Testis (tissue), 3 donors: ENCODE measurements around the gene MLKL. TPM values are rescaled to one million over a fixed set of nuclear protein-coding genes. Genes with fewer than 3 reads are reported as not detected.
"Not testable (repeated sequence)": the region's sequence is repeated elsewhere in the genome, so short reads cannot be mapped to it uniquely, and the experiment has no call there.

Source experiments
- DNase-seq: peaks from one replicate; pipeline ENCODE4 v3.0.0-alpha.2; 2019
- H3K27ac ChIP-seq, 2 donors: fragments of 200-600 bp; sonication (generic); one replicate each; pipeline ENCODE4 v1.5.1; 2019
- H3K27me3 ChIP-seq: fragments of 200-600 bp; sonication (generic); one replicate; pipeline ENCODE4 v1.5.1; 2019
- H3K36me3 ChIP-seq: fragments of 200-600 bp; sonication (generic); one replicate; pipeline ENCODE4 v1.5.1; 2017; ENCODE audit warnings: low read depth; ENCODE audit errors: missing control alignments
- H3K4me1 ChIP-seq: fragments of 200-600 bp; sonication (generic); one replicate; pipeline ENCODE4 v1.5.1; 2019
- H3K4me3 ChIP-seq, 2 donors: fragments of 200-600 bp; sonication (generic); one replicate each; pipeline ENCODE4 v1.5.1; 2017 to 2019
- H3K9me3 ChIP-seq: fragments of 200-600 bp; sonication (generic); one replicate; pipeline ENCODE4 v1.5.1; 2017
- CTCF ChIP-seq, 3 experiments: fragments of 450-650 bp in 2 of 3; fragments of 200-600 bp in 1 of 3; sonication (generic) in 1 of 3; IDR thresholded peaks; one replicate each; pipeline ENCODE4 v1.5.1; 2016 to 2019; ENCODE audit warnings: antibody characterized with exemption in 3 of 3, mild to moderate bottlenecking in 2 of 3, moderate library complexity in 1 of 3
- POLR2A ChIP-seq: fragments of 450-650 bp; IDR thresholded peaks from one replicate; pipeline ENCODE4 v1.6.1; 2017; ENCODE audit warnings: antibody characterized with exemption, mild to moderate bottlenecking, moderate library complexity
- WGBS, 2 donors: methylation state at CpG; one replicate each; pipeline ENCODE4 v1.1.5; 2018; 5-methylcytosine and 5-hydroxymethylcytosine counted together
- intact Hi-C: fragments of 100-400 bp; cut with DNase I; formaldehyde crosslinking; loops from one replicate; pipeline ENCODE4 v1.15.1; 2023; ENCODE audit warnings: low total_unique reads
- polyA plus RNA-seq: library from polyadenylated mRNA; stranded (reverse); fragments of 350-450 nt; fragmentation: Illumina TruSeq; extraction: RNeasy Lipid Tissue Mini Kit (QIAGEN cat#74804); gene quantifications from one replicate; pipeline ENCODE4 v1.2.3, GENCODE V29; 2014; ENCODE audit warnings: low read depth, low replicate concordance; ENCODE audit not compliant: insufficient read depth
- total RNA-seq, 2 donors: library from RNA; depleted of rRNA; stranded (reverse); fragments of >200 nt; gene quantifications; one replicate each; pipeline ENCODE4 v1.2.3, GENCODE V29; 2016

Gene MLKL
- total and polyA plus RNA-seq, 3 donors from 2014 or later: 3.5 to 4.8 (median 4.5) TPM

- 67 to 88% methylated on average over 3 of the region's 3 CpGs for WGBS, 2 donors
- DNase-seq: no peak
- Histone ChIP-seq H3K4me3 (no peak overlapping the region), H3K27ac (no peak overlapping the region), H3K27me3 (no peaks in the 10 kb centered on the region), H3K4me1 (no peaks in the 10 kb centered on the region), H3K36me3 (no peaks in the 10 kb centered on the region), H3K9me3 (no peaks in the 10 kb centered on the region)
- TF ChIP-seq CTCF (IDR thresholded peaks at IDR 0.05) (no peak), POLR2A (no peak)
- intact Hi-C loops: no loop called here
Measured at GRCh38 chr16:74654536-74655050, 46.1 kb downstream of the MLKL start.

GRCh38 chr16:74652883-74653282 is 47.8 kb downstream of the MLKL start:
- H3K4me3 ChIP-seq, H3K27me3 ChIP-seq, DNase-seq, H3K4me1 ChIP-seq, intact Hi-C loops, H3K27ac ChIP-seq, H3K9me3 ChIP-seq, H3K36me3 ChIP-seq: not testable (repeated sequence)
- 96 to 100% methylated on average over 2 of the region's 2 CpGs for WGBS, 2 donors

GRCh38 chr16:74652249-74652648 is 48.4 kb downstream of the MLKL start:
- H3K4me3 ChIP-seq: no peak overlapping the region
- no peaks in the 10 kb centered on the region for H3K27me3 ChIP-seq
- intact Hi-C loops: no loop called here
- no peak for TF ChIP-seq CTCF (IDR thresholded peaks at IDR 0.05)
- no peak for TF ChIP-seq POLR2A
- 40 to 53% methylated on average over 1 of the region's 1 CpG for WGBS, 2 donors
- H3K27ac ChIP-seq: no peak overlapping the region
- H3K36me3 ChIP-seq: no peaks in the 10 kb centered on the region
- DNase-seq: no peak
- no peaks in the 10 kb centered on the region for H3K4me1 ChIP-seq
- H3K9me3 ChIP-seq: no peaks in the 10 kb centered on the region

GRCh38 chr16:74651841-74652240 is 48.8 kb downstream of the MLKL start:
- DNase-seq: no peak
- H3K27me3 ChIP-seq: no peaks in the 10 kb centered on the region
- H3K27ac ChIP-seq: no peak overlapping the region
- H3K36me3 ChIP-seq: no peaks in the 10 kb centered on the region
- H3K4me1 ChIP-seq: no peaks in the 10 kb centered on the region
- intact Hi-C loops: no loop called here
- 89 to 96% methylated on average over 2 of the region's 2 CpGs for WGBS, 2 donors
- H3K4me3 ChIP-seq: no peak overlapping the region
- H3K9me3 ChIP-seq: no peaks in the 10 kb centered on the region
- TF ChIP-seq CTCF (IDR thresholded peaks at IDR 0.05): no peak

GRCh38 chr16:74650966-74651567 is 49.6 kb downstream of the MLKL start:
- H3K27ac ChIP-seq: no peak overlapping the region
- WGBS, 2 donors: 88% methylated on average over 6 of the region's 6 CpGs
- no peaks in the 10 kb centered on the region for H3K9me3 ChIP-seq
- H3K27me3 ChIP-seq: no peaks in the 10 kb centered on the region
- H3K4me3 ChIP-seq: no peak overlapping the region
- TF ChIP-seq POLR2A (no peak), CTCF (IDR thresholded peaks at IDR 0.05) (peak in 1 of 3 experiments; percentile 58)
- no peak for DNase-seq
- no peaks in the 10 kb centered on the region for H3K36me3 ChIP-seq
- intact Hi-C loops: no loop called here
- H3K4me1 ChIP-seq: no peaks in the 10 kb centered on the region
